ENCODE data around the gene COG4. TPM values are rescaled to one million over a fixed set of nuclear protein-coding genes. Genes with fewer than 3 reads are reported as not detected.

The COG4 gene
- total RNA-seq, 1 experiment from 2014 or later, result 45.4 TPM

- peaks cover 5% of the 10 kb centered on the region; the same call in 1 of the 2 replicates for H3K4me1 ChIP-seq (ENCODE audit: control insufficient read depth, insufficient read depth, low read length)
- ChIA-PET POLR2A (no interaction called here), CTCF (no interaction called here)
- DNase-seq (ENCODE audit: low read depth, low spot score), result no peak
- no peaks in the 10 kb centered on the region for H3K9me3 ChIP-seq (ENCODE audit: control insufficient read depth, insufficient read depth, low read depth, low read length)
- no peaks in the 10 kb centered on the region for H3K36me3 ChIP-seq (ENCODE audit: control insufficient read depth, insufficient read depth, low read length)
- no peaks in the 10 kb centered on the region for H3K27me3 ChIP-seq (ENCODE audit: control insufficient read depth, insufficient read depth, low read length)
- H3K27ac ChIP-seq (ENCODE audit: low read length), result no peak overlapping the region
- BruUV-seq (replicated peaks), result no TSS peak
- in situ Hi-C loops (cut with HindIII; ENCODE audit: low pct_unique_long_range_greater_than_20kb, low sequenced_read_pairs), result no loop called here
- intact Hi-C loops (cut with micrococcal nuclease; ENCODE audit: unreplicated experiment), result no loop called here
- no peak overlapping the region for H3K4me3 ChIP-seq (ENCODE audit: low read depth in 2 of 2, low read length in 2 of 2)
- ATAC-seq, result peak; percentile 76
- no peak for TF ChIP-seq CTCF (IDR thresholded peaks at IDR 0.05)
- TF ChIP-seq TCF7L2 (IDR thresholded peaks at IDR 0.05; ENCODE audit: low read depth, low read length), result no peak
- no peak for TF ChIP-seq SIN3A (IDR thresholded peaks at IDR 0.05; ENCODE audit: borderline replicate concordance, insufficient read depth, low read depth, low read length)
- TF ChIP-seq REST (IDR thresholded peaks at IDR 0.05; ENCODE audit: insufficient read depth in 1 of 2, low read depth in 2 of 2, low read length in 1 of 2), result no peak
- no peak for TF ChIP-seq POLR2AphosphoS5 (IDR thresholded peaks at IDR 0.05; ENCODE audit: low read depth, low read length)
Observed at GRCh38 chr16:70460737-70461261, 62.6 kb downstream of the COG4 start.

GRCh38 chr16:70457446-70458166, 65.7 kb downstream of the COG4 start:
- TF ChIP-seq SIN3A (IDR thresholded peaks at IDR 0.05; ENCODE audit: borderline replicate concordance, insufficient read depth, low read depth, low read length), result no peak
- no peak for TF ChIP-seq REST (IDR thresholded peaks at IDR 0.05; ENCODE audit: insufficient read depth in 1 of 2, low read depth in 2 of 2, low read length in 1 of 2)
- TF ChIP-seq CTCF (IDR thresholded peaks at IDR 0.05), result no peak
- TF ChIP-seq TCF7L2 (IDR thresholded peaks at IDR 0.05; ENCODE audit: low read depth, low read length), result no peak
- no peak for TF ChIP-seq POLR2AphosphoS5 (IDR thresholded peaks at IDR 0.05; ENCODE audit: low read depth, low read length)
- CTCF ChIA-PET, result no interaction called here
- no peak overlapping the region for H3K4me3 ChIP-seq (ENCODE audit: low read depth in 2 of 2, low read length in 2 of 2)
- no TSS peak for BruUV-seq (replicated peaks)
- POLR2A ChIA-PET, result no interaction called here
- peaks cover 4% of the 10 kb centered on the region; the same call in 1 of the 2 replicates for H3K36me3 ChIP-seq (ENCODE audit: control insufficient read depth, insufficient read depth, low read length)
- no peaks in the 10 kb centered on the region for H3K9me3 ChIP-seq (ENCODE audit: control insufficient read depth, insufficient read depth, low read depth, low read length)
- peaks cover 10% of the 10 kb centered on the region for H3K4me1 ChIP-seq (ENCODE audit: control insufficient read depth, insufficient read depth, low read length)
- no peak for DNase-seq (ENCODE audit: low read depth, low spot score)
- no peak overlapping the region for H3K27ac ChIP-seq (ENCODE audit: low read length)
- H3K27me3 ChIP-seq (ENCODE audit: control insufficient read depth, insufficient read depth, low read length), result no peaks in the 10 kb centered on the region
- intact Hi-C loops (cut with micrococcal nuclease; ENCODE audit: unreplicated experiment) (loop anchor here (10.0 kb wide), 1 partner anchor 63 kb away; no protein-coding TSS in a partner anchor), in situ Hi-C loops (cut with HindIII; ENCODE audit: low pct_unique_long_range_greater_than_20kb, low sequenced_read_pairs) (no loop called here)
- ATAC-seq, result no peak
